Measurements from ENCODE around the gene SPR.

DNA sequence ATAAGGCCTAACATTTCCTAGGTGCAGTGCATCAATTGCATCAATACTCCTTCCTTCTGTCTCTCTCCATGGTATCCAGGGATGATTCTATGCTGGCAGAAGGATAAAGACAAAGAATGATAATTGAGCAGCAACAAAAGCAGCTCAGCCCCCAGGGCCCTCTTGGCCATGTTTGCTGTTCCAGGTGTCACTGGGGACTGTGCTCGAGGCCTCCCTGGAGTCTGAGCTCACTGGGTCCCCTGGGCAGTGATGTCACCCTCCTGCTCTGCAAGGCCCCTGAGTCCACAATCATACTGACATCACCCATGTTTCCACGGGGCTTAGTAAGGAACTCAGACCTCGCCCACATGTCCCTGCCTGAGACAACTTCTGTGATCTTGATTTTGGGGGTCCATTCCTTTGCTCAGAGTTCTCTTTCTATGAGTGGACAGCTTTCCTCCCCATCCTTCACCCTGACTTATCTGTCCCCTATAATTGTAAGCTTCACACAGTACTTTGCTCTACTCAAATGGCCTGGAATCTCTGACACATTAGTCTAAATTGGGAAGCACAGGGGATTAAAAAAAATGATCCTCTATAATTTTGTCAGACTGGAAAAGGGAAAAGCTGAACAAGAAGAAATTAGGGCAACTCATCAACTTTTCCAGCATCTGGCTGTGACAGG, 45.6 kb upstream of the SPR start:
- TF ChIP-seq, protein P1, sequence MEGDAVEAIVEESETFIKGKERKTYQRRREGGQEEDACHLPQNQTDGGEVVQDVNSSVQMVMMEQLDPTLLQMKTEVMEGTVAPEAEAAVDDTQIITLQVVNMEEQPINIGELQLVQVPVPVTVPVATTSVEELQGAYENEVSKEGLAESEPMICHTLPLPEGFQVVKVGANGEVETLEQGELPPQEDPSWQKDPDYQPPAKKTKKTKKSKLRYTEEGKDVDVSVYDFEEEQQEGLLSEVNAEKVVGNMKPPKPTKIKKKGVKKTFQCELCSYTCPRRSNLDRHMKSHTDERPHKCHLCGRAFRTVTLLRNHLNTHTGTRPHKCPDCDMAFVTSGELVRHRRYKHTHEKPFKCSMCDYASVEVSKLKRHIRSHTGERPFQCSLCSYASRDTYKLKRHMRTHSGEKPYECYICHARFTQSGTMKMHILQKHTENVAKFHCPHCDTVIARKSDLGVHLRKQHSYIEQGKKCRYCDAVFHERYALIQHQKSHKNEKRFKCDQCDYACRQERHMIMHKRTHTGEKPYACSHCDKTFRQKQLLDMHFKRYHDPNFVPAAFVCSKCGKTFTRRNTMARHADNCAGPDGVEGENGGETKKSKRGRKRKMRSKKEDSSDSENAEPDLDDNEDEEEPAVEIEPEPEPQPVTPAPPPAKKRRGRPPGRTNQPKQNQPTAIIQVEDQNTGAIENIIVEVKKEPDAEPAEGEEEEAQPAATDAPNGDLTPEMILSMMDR (conservative IDR thresholded peaks at IDR 0.05; ENCODE audit: low read length), result no peak
- no peak for TF ChIP-seq EZH2phosphoT487 (IDR thresholded peaks at IDR 0.05; ENCODE audit: borderline replicate concordance)

Measured in Loucy (cell line).